ENCODE data around the gene C20orf96. TPM values are rescaled to one million over a fixed set of nuclear protein-coding genes. Genes with fewer than 3 reads are reported as not detected.
"Not testable (repeated sequence)": the region's sequence is repeated elsewhere in the genome, so short reads cannot be mapped to it uniquely, and the experiment has no call there.

Gene C20orf96
- total RNA-seq, 1 experiment from 2014 or later, result 2.8 TPM

- DNase-seq (ENCODE audit: low read depth), result no peak
Measured at GRCh38 chr20:258963-259362, 31.6 kb downstream of the C20orf96 start.

GRCh38 chr20:258269-258858 is 32.2 kb downstream of the C20orf96 start:
- in situ Hi-C loops (cut with HindIII; ENCODE audit: low pct_unique_long_range_greater_than_20kb, low sequenced_read_pairs), result no loop called here
- no peak for DNase-seq (ENCODE audit: low read depth)

More at GRCh38 chr20:258963-259362, 31.6 kb downstream of the C20orf96 start:
- in situ Hi-C loops (cut with HindIII; ENCODE audit: low pct_unique_long_range_greater_than_20kb, low sequenced_read_pairs), result no loop called here

- DNase-seq (ENCODE audit: low read depth), result no peak
- in situ Hi-C loops (cut with HindIII; ENCODE audit: low pct_unique_long_range_greater_than_20kb, low sequenced_read_pairs), result no loop called here
Measured at GRCh38 chr20:257419-257818, 33.1 kb downstream of the C20orf96 start, which contains the start of gene DEFB132. Gene DEFB132 (plus strand): TSS chr20:257724. CDS start chr20:257779, 55 bp downstream.

- in situ Hi-C loops (cut with HindIII; ENCODE audit: low pct_unique_long_range_greater_than_20kb, low sequenced_read_pairs); DNase-seq (ENCODE audit: low read depth): not testable (repeated sequence)
Measured at GRCh38 chr20:253447-253846, 37.1 kb downstream of the C20orf96 start.

GRCh38 chr20:252801-253200 is 37.7 kb downstream of the C20orf96 start:
- DNase-seq (ENCODE audit: low read depth), result no peak
- in situ Hi-C loops (cut with HindIII; ENCODE audit: low pct_unique_long_range_greater_than_20kb, low sequenced_read_pairs), result no loop called here

- DNase-seq (ENCODE audit: low read depth), result no peak
- in situ Hi-C loops (cut with HindIII; ENCODE audit: low pct_unique_long_range_greater_than_20kb, low sequenced_read_pairs), result no loop called here
Measured at GRCh38 chr20:251354-251753, 39.2 kb downstream of the C20orf96 start.

- no peak for DNase-seq (ENCODE audit: low read depth)
- in situ Hi-C loops (cut with HindIII; ENCODE audit: low pct_unique_long_range_greater_than_20kb, low sequenced_read_pairs), result no loop called here
Measured at GRCh38 chr20:242905-243304, 47.6 kb downstream of the C20orf96 start.

- in situ Hi-C loops (cut with HindIII; ENCODE audit: low pct_unique_long_range_greater_than_20kb, low sequenced_read_pairs), result no loop called here
- no peak for DNase-seq (ENCODE audit: low read depth)
Measured at GRCh38 chr20:237929-238328, 52.6 kb downstream of the C20orf96 start.

- in situ Hi-C loops (cut with HindIII; ENCODE audit: low pct_unique_long_range_greater_than_20kb, low sequenced_read_pairs), result no loop called here
Measured at GRCh38 chr20:237489-237888, 53.1 kb downstream of the C20orf96 start.

GRCh38 chr20:235891-236290 is 54.7 kb downstream of the C20orf96 start:
- DNase-seq (ENCODE audit: low read depth), result no peak
- in situ Hi-C loops (cut with HindIII; ENCODE audit: low pct_unique_long_range_greater_than_20kb, low sequenced_read_pairs), result no loop called here

More at GRCh38 chr20:237489-237888, 53.1 kb downstream of the C20orf96 start:
- DNase-seq (ENCODE audit: low read depth), result no peak

GRCh38 chr20:227439-228105 is 63.0 kb downstream of the C20orf96 start:
- in situ Hi-C loops (cut with HindIII; ENCODE audit: low pct_unique_long_range_greater_than_20kb, low sequenced_read_pairs), result no loop called here
- no peak for DNase-seq (ENCODE audit: low read depth)

GRCh38 chr20:226958-227357 is 63.6 kb downstream of the C20orf96 start, which contains the start of gene DEFB129:
Gene DEFB129 (plus strand): TSS chr20:227258. CDS start chr20:227289, 31 bp downstream.
- in situ Hi-C loops (cut with HindIII; ENCODE audit: low pct_unique_long_range_greater_than_20kb, low sequenced_read_pairs), result no loop called here
- no peak for DNase-seq (ENCODE audit: low read depth)

- in situ Hi-C loops (cut with HindIII; ENCODE audit: low pct_unique_long_range_greater_than_20kb, low sequenced_read_pairs); DNase-seq (ENCODE audit: low read depth): not testable (repeated sequence)
Measured at GRCh38 chr20:225879-226278, 64.7 kb downstream of the C20orf96 start.

GRCh38 chr20:221258-221830 is 69.2 kb downstream of the C20orf96 start:
- no peak for DNase-seq (ENCODE audit: low read depth)
- in situ Hi-C loops (cut with HindIII; ENCODE audit: low pct_unique_long_range_greater_than_20kb, low sequenced_read_pairs), result no loop called here

Other genes starting within 250 kb of the C20orf96 start
- not detected in 2 replicates for gene DEFB125, start 203.1 kb downstream of the C20orf96 start, total RNA-seq (2014; rRNA removed; shearing (Covaris generic); ENCODE audit: low replicate concordance)
- not detected in 2 replicates for gene DEFB126, start 148.2 kb downstream of the C20orf96 start, total RNA-seq (2014; rRNA removed; shearing (Covaris generic); ENCODE audit: low replicate concordance)
- not detected in 2 replicates for gene DEFB127, start 133.3 kb downstream of the C20orf96 start, total RNA-seq (2014; rRNA removed; shearing (Covaris generic); ENCODE audit: low replicate concordance)
- not detected in 2 replicates for gene DEFB128, start 101.0 kb downstream of the C20orf96 start, total RNA-seq (2014; rRNA removed; shearing (Covaris generic); ENCODE audit: low replicate concordance)
- gene DEFB129, start 63.5 kb downstream of the C20orf96 start, total RNA-seq (2014; rRNA removed; shearing (Covaris generic); ENCODE audit: low replicate concordance), result not detected in 2 replicates
- gene DEFB132, start 33.0 kb downstream of the C20orf96 start, total RNA-seq (2014; rRNA removed; shearing (Covaris generic); ENCODE audit: low replicate concordance), result not detected in 2 replicates
- 27.1 and 33.4 TPM in 2 replicates for gene ZCCHC3, start 6.8 kb upstream of the C20orf96 start, total RNA-seq (2014; rRNA removed; shearing (Covaris generic); ENCODE audit: low replicate concordance)
- 4.2 and 9.4 TPM in 2 replicates for gene SOX12, start 34.8 kb upstream of the C20orf96 start, total RNA-seq (2014; rRNA removed; shearing (Covaris generic); ENCODE audit: low replicate concordance)
- gene NRSN2, start 56.4 kb upstream of the C20orf96 start, total RNA-seq (2014; rRNA removed; shearing (Covaris generic); ENCODE audit: low replicate concordance), result 0.74 and 5.3 TPM in 2 replicates
- 170 and 190 TPM in 2 replicates for gene TRIB3, start 90.0 kb upstream of the C20orf96 start, total RNA-seq (2014; rRNA removed; shearing (Covaris generic); ENCODE audit: low replicate concordance)
- 245 and 298 TPM in 2 replicates for gene RBCK1, start 117.5 kb upstream of the C20orf96 start, total RNA-seq (2014; rRNA removed; shearing (Covaris generic); ENCODE audit: low replicate concordance)
- 13.8 and 20.0 TPM in 2 replicates for gene TBC1D20, start 171.8 kb upstream of the C20orf96 start, total RNA-seq (2014; rRNA removed; shearing (Covaris generic); ENCODE audit: low replicate concordance)